H9 (cell line): ENCODE results near the gene PDGFB. TPM values are rescaled to one million over a fixed set of nuclear protein-coding genes. Genes with fewer than 3 reads are reported as not detected.
A peak's percentile ranks its signal among the peaks of the same experiment; 100 is the strongest.

Source experiments
- DNase-seq: peaks from one replicate; pipeline ENCODE4 v3.0.0-alpha.2; 2017
- H2AFZ ChIP-seq: one replicate; pipeline ENCODE4 v1.6.1; 2013; ENCODE audit warnings: mild to moderate bottlenecking, low read length, control low read depth, moderate library complexity
- H2AK5ac ChIP-seq: 2 replicates; pipeline ENCODE4 v1.6.1; 2013; ENCODE audit warnings: low read length, control low read depth, mixed read lengths; ENCODE audit not compliant: insufficient read length
- H2BK120ac ChIP-seq: one replicate; pipeline ENCODE4 v1.6.1; 2013; ENCODE audit warnings: low read depth, mild to moderate bottlenecking, low read length, control low read depth, inconsistent platforms; ENCODE audit not compliant: poor library complexity, severe bottlenecking
- H2BK12ac ChIP-seq: 2 replicates; pipeline ENCODE4 v1.6.1; 2013; ENCODE audit warnings: low read length, control low read depth, mixed read lengths, low read depth; ENCODE audit not compliant: insufficient read length
- H2BK15ac ChIP-seq: 2 replicates; pipeline ENCODE4 v1.6.1; 2013; ENCODE audit warnings: low read depth, low read length, control low read depth
- H2BK20ac ChIP-seq: one replicate; pipeline ENCODE4 v1.6.1; 2013; ENCODE audit warnings: low read depth, mild to moderate bottlenecking, low read length, control low read depth, inconsistent platforms; ENCODE audit not compliant: poor library complexity, severe bottlenecking
- H2BK5ac ChIP-seq: 2 replicates; pipeline ENCODE4 v1.6.1; 2013; ENCODE audit warnings: low read length, control low read depth, mixed read lengths; ENCODE audit not compliant: insufficient read length
- H3K14ac ChIP-seq: 2 replicates; pipeline ENCODE4 v1.6.1; 2013; ENCODE audit warnings: low read length, control low read depth; ENCODE audit not compliant: insufficient read depth
- H3K18ac ChIP-seq: 2 replicates; pipeline ENCODE4 v1.6.1; 2013; ENCODE audit warnings: low read depth, mild to moderate bottlenecking, mixed read lengths, low read length, control low read depth; ENCODE audit not compliant: insufficient read length
- H3K23ac ChIP-seq: 2 replicates; pipeline ENCODE4 v1.6.1; 2013; ENCODE audit warnings: low read length, control low read depth, mixed read lengths, low read depth; ENCODE audit not compliant: insufficient read length
- H3K23me2 ChIP-seq: 2 replicates; pipeline ENCODE4 v1.6.1; 2013; ENCODE audit warnings: low read depth, mild to moderate bottlenecking, mixed read lengths, low read length, control low read depth; ENCODE audit not compliant: insufficient read length, poor library complexity, severe bottlenecking
- H3K27ac ChIP-seq: 2 replicates; pipeline ENCODE4 v1.5.1; 2013; ENCODE audit warnings: low read length, control low read depth, mixed read lengths, low read depth; ENCODE audit not compliant: insufficient read length
- H3K27me3 ChIP-seq: 2 replicates; pipeline ENCODE4 v1.6.1; 2013; ENCODE audit warnings: low read length, control low read depth, inconsistent platforms; ENCODE audit not compliant: insufficient read depth
- H3K4ac ChIP-seq: 2 replicates; pipeline ENCODE4 v1.6.1; 2013; ENCODE audit warnings: low read depth, mild to moderate bottlenecking, control low read depth, inconsistent platforms, low read length, moderate library complexity
- H3K4me1 ChIP-seq: 2 replicates; pipeline ENCODE4 v1.6.1; 2013; ENCODE audit warnings: low read length, control low read depth, inconsistent platforms; ENCODE audit not compliant: insufficient read depth
- H3K4me2 ChIP-seq: 2 replicates; pipeline ENCODE4 v1.6.1; 2013; ENCODE audit warnings: low read length, control low read depth, mixed read lengths; ENCODE audit not compliant: insufficient read length, insufficient read depth
- H3K56ac ChIP-seq: 2 replicates; pipeline ENCODE4 v1.6.1; 2013; ENCODE audit warnings: low read depth, mild to moderate bottlenecking, mixed read lengths, low read length, control low read depth; ENCODE audit not compliant: insufficient read length
- H3K79me1 ChIP-seq: 2 replicates; pipeline ENCODE4 v1.6.1; 2013; ENCODE audit warnings: low read depth, mild to moderate bottlenecking, moderate library complexity, low read length, control low read depth, inconsistent platforms; ENCODE audit not compliant: insufficient read depth, poor library complexity, severe bottlenecking
- H3K79me2 ChIP-seq: 2 replicates; pipeline ENCODE4 v1.6.1; 2013; ENCODE audit warnings: low read length, control low read depth, inconsistent platforms; ENCODE audit not compliant: insufficient read depth
- H3K9ac ChIP-seq: 2 replicates; pipeline ENCODE4 v1.6.1; 2013; ENCODE audit warnings: low read length, control low read depth, mixed read lengths; ENCODE audit not compliant: insufficient read length; ENCODE audit errors: extremely low read depth
- H3K9me3 ChIP-seq: one replicate; pipeline ENCODE4 v1.6.1; 2013; ENCODE audit warnings: low read depth, low read length, inconsistent platforms; ENCODE audit not compliant: control insufficient read depth
- H3T11ph ChIP-seq: one replicate; pipeline ENCODE4 v1.6.1; 2013; ENCODE audit warnings: mild to moderate bottlenecking, low read length, control low read depth, inconsistent platforms
- H4K20me1 ChIP-seq: one replicate; pipeline ENCODE4 v1.6.1; 2013; ENCODE audit not compliant: control insufficient read depth, insufficient read length, insufficient read depth
- H4K5ac ChIP-seq: 2 replicates; pipeline ENCODE4 v1.6.1; 2013; ENCODE audit warnings: low read depth, mild to moderate bottlenecking, mixed read lengths, low read length, control low read depth; ENCODE audit not compliant: insufficient read length
- H4K8ac ChIP-seq: replicated peaks from 2 replicates; pipeline ENCODE4 v1.6.1; 2013; ENCODE audit warnings: low read length, control low read depth, mixed read lengths, low read depth; ENCODE audit not compliant: insufficient read length
- H4K91ac ChIP-seq: 2 replicates; pipeline ENCODE4 v1.6.1; 2013; ENCODE audit warnings: low read depth, mild to moderate bottlenecking, moderate library complexity, mixed read lengths, low read length, control low read depth; ENCODE audit not compliant: insufficient read length
- H3K27ac Mint-ChIP-seq, 3 experiments: 2 replicates in 2 of 3; 3 replicates in 1 of 3; pipeline ENCODE4 v1.8.0; 2020 to 2021; ENCODE audit warnings: mixed read lengths in 3 of 3, mild to moderate bottlenecking in 1 of 3, moderate library complexity in 1 of 3
- H3K27me3 Mint-ChIP-seq: 2 replicates; pipeline ENCODE4 v1.8.0; 2021; ENCODE audit warnings: low read depth, mild to moderate bottlenecking, moderate library complexity, mixed read lengths
- H3K36me3 Mint-ChIP-seq, 3 experiments: 2 replicates in 2 of 3; 3 replicates in 1 of 3; pipeline ENCODE4 v1.8.0; 2020 to 2021; ENCODE audit warnings: low read depth in 3 of 3, mixed read lengths in 3 of 3; ENCODE audit not compliant: insufficient read depth in 1 of 3
- H3K4me1 Mint-ChIP-seq, 2 experiments: 2 replicates each; pipeline ENCODE4 v1.8.0; 2020; ENCODE audit warnings: mixed read lengths in 2 of 2
- H3K4me3 Mint-ChIP-seq, 2 experiments: 2 replicates in 1 of 2; 3 replicates in 1 of 2; pipeline ENCODE4 v1.8.0; 2020 to 2021; ENCODE audit warnings: mild to moderate bottlenecking in 2 of 2, mixed read lengths in 2 of 2, moderate library complexity in 1 of 2
- H3K9me3 Mint-ChIP-seq, 2 experiments: 2 replicates in 1 of 2; 3 replicates in 1 of 2; pipeline ENCODE4 v1.8.0; 2020; ENCODE audit warnings: mild to moderate bottlenecking in 2 of 2, mixed read lengths in 2 of 2, moderate library complexity in 1 of 2
- WGBS: extraction: QIAGEN DNeasy Blood & Tissue Kit; methylation state at CpG from one replicate; pipeline ENCODE4 v1.1.7; 2013; ENCODE audit warnings: missing lambda C conversion rate, low lambda C conversion rate, mixed read lengths; ENCODE audit not compliant: insufficient read length; ENCODE audit errors: extremely low coverage; 5-methylcytosine and 5-hydroxymethylcytosine counted together
- total RNA-seq: library from RNA; stranded (reverse); gene quantifications from 2 replicates; pipeline ENCODE4 v1.2.1, GENCODE V29; 2021
- TF ChIP-seq, protein P1 (sequence below): fragments of 200-600 bp; sonication (generic); conservative IDR thresholded peaks from 3 replicates; pipeline ENCODE4 v1.8.0; 2021; ENCODE audit warnings: antibody characterized with exemption, mild to moderate bottlenecking

PDGFB gene
- total RNA-seq, 1 experiment from 2014 or later = 6.1 TPM

GRCh38 chr22:39280250-39280649 is 35.5 kb upstream of the PDGFB start:
- Histone ChIP-seq H2AK5ac (no peak overlapping the region), H3K4me1 (peaks cover 4% of the 10 kb centered on the region; the same call in 1 of the 2 replicates), H3K9ac (no peak overlapping the region), H4K91ac (no peak overlapping the region), H2BK120ac (no peak overlapping the region), H3K23ac (no peak overlapping the region), H4K5ac (no peak overlapping the region), H3K27ac (no peak overlapping the region), H3K27me3 (no peaks in the 10 kb centered on the region), H3K56ac (no peak overlapping the region), H3K79me1 (no peaks in the 10 kb centered on the region), H4K8ac (no peak overlapping the region), H3K14ac (no peak overlapping the region), H2BK20ac (no peak overlapping the region), H3K79me2 (no peaks in the 10 kb centered on the region), H2BK15ac (no peak overlapping the region), H3K23me2 (no peaks in the 10 kb centered on the region), H2AFZ (no peak overlapping the region), H2BK5ac (no peak overlapping the region), H3K4ac (no peak overlapping the region), H4K20me1 (no peaks in the 10 kb centered on the region), H3K9me3 (no peaks in the 10 kb centered on the region), H3T11ph (no peak overlapping the region), H3K18ac (no peak overlapping the region), H2BK12ac (no peak overlapping the region), H3K4me2 (no peak overlapping the region)
- peaks cover 9% of the 10 kb centered on the region for H3K27me3 Mint-ChIP-seq
- no peak for DNase-seq
- H3K4me3 Mint-ChIP-seq = no peak overlapping the region; a peak in 1 of 5 replicates
- peaks cover 25 to 33% of the 10 kb centered on the region in 2 experiments for H3K4me1 Mint-ChIP-seq
- TF ChIP-seq, protein P1, sequence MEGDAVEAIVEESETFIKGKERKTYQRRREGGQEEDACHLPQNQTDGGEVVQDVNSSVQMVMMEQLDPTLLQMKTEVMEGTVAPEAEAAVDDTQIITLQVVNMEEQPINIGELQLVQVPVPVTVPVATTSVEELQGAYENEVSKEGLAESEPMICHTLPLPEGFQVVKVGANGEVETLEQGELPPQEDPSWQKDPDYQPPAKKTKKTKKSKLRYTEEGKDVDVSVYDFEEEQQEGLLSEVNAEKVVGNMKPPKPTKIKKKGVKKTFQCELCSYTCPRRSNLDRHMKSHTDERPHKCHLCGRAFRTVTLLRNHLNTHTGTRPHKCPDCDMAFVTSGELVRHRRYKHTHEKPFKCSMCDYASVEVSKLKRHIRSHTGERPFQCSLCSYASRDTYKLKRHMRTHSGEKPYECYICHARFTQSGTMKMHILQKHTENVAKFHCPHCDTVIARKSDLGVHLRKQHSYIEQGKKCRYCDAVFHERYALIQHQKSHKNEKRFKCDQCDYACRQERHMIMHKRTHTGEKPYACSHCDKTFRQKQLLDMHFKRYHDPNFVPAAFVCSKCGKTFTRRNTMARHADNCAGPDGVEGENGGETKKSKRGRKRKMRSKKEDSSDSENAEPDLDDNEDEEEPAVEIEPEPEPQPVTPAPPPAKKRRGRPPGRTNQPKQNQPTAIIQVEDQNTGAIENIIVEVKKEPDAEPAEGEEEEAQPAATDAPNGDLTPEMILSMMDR = no peak
- no CpG with 5 or more reads among the region's 7 CpGs for WGBS
- peaks cover 4 to 13% (median 6%) of the 10 kb centered on the region in 3 experiments; a peak in 4 of 7 replicates for H3K36me3 Mint-ChIP-seq
- H3K27ac Mint-ChIP-seq = peak overlapping the region in 1 of 3 experiments; percentile 85; a peak in 1 of 7 replicates
- peaks cover 8 to 10% of the 10 kb centered on the region in 2 experiments for H3K9me3 Mint-ChIP-seq
